ENCODE measurements around the gene NT5M. TPM values are rescaled to one million over a fixed set of nuclear protein-coding genes. Genes with fewer than 3 reads are reported as not detected.

The NT5M gene
- polyA plus RNA-seq, 1 donor = 7.5 TPM

DNA sequence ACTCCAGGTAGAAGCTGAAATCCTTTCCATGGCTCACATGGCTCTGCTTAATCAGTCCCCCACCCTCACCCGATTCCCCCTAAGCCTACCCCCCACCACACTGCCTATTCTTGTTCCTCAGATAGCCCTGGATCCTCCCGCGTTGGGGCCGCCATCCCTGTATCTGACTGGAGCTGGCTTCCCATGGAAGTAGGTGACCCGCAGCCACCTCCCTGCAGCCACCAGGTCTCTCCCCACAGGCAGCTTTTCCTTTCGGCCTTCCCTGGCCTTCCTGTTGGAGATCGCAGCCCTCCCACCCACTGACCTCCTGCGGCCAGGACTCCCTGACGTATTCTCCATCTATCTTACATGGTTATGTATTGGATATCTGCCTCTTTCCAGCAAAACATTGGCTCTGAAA is 91.3 kb downstream of the NT5M start:
- no peak for DNase-seq (ENCODE audit: low read depth)

DNA sequence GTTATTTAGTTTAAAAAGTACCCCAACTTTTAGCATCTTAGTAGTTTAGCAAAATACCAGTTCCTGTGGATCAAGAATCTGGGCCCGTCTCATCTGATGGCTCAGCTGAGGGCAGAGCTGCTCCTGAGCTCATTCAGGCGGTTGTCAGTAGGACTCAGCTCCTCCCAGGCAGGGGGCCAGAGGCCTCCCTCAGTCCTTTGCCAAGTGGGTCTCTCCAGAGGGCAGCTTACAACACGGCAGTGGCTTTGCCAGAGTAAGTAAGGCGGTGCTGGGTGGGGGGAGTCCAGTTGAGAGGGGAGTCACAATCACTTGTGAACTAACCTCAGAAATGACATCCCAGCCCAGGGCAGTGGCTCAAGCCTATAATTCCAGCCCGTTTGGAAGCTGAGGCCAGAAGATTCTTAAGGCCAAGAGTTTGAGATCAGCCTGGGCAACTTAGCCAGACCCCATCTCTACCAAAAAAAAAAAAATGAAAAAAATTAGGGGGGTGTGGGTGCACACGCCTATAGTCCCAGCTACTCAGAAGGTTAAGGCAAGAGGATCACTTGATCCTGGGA is 92.2 kb downstream of the NT5M start:
- DNase-seq (ENCODE audit: low read depth) = no peak

DNA sequence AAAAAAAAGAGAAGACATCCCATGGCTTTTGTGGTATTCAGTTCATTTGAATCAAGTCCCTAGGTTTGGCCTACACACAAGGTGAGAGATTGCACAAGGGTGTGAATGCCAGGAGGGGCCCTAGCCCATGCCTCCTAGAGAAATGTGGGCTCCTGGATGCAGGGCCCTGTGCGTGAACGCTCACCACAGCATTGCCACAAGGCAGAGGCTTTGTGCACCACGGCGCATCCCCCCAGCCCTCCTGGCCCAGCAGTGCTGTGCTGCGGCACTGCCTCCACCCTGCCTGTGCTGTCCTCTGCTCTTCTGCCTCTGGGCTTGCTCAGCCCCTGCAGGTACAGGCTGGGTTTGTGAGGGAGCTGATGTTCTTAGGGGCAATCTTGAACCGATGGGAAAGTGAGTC is 92.7 kb downstream of the NT5M start:
- DNase-seq (ENCODE audit: low read depth) = no peak

Other genes with a start within 250 kb of the NT5M start
- gene PLD6, start 97.0 kb upstream of the NT5M start, polyA plus RNA-seq (ENCODE audit: insufficient read length) = 3.7 TPM
- 25.4 TPM for gene FLCN, start 66.2 kb upstream of the NT5M start, polyA plus RNA-seq (ENCODE audit: insufficient read length)
- gene COPS3, start 22.1 kb upstream of the NT5M start, polyA plus RNA-seq (ENCODE audit: insufficient read length) = 76.9 TPM
- gene MED9, start 173.6 kb downstream of the NT5M start, polyA plus RNA-seq (ENCODE audit: insufficient read length) = 15.9 TPM
- gene RASD1, start 193.0 kb downstream of the NT5M start, polyA plus RNA-seq (ENCODE audit: insufficient read length) = 6.0 TPM